Smooth muscle cell (in vitro differentiated cells): ENCODE data around the gene SLC6A13. TPM values are rescaled to one million over a fixed set of nuclear protein-coding genes. Genes with fewer than 3 reads are reported as not detected.

Experiments used
- DNase-seq: peaks from one replicate; lab custom pipeline; 2025; ENCODE audit not compliant: unreplicated experiment; lab: John Stamatoyannopoulos, UW
- H2AFZ ChIP-seq: fragments of 200-600 bp; sonication (generic); 2 replicates; pipeline ENCODE4 v1.6.0; 2016; ENCODE audit warnings: antibody characterized with exemption, low read depth, mild to moderate bottlenecking
- H3F3A ChIP-seq: fragments of 200-600 bp; sonication (generic); 2 replicates; pipeline ENCODE4 v1.6.0; 2017; ENCODE audit warnings: antibody characterized with exemption, low read depth
- H3K27ac ChIP-seq: fragments of 200-600 bp; sonication (generic); 2 replicates; pipeline ENCODE4 v1.5.1; 2016; ENCODE audit warnings: low read depth, mild to moderate bottlenecking
- H3K27me3 ChIP-seq: fragments of 200-600 bp; sonication (generic); 2 replicates; pipeline ENCODE4 v1.6.1; 2016; ENCODE audit warnings: low read depth, mild to moderate bottlenecking
- H3K36me3 ChIP-seq: fragments of 200-600 bp; sonication (generic); 2 replicates; pipeline ENCODE4 v1.5.1; 2016; ENCODE audit warnings: low read depth
- H3K4me1 ChIP-seq: fragments of 200-600 bp; sonication (generic); 2 replicates; pipeline ENCODE4 v1.5.1; 2016; ENCODE audit warnings: low read depth
- H3K4me2 ChIP-seq: fragments of 200-600 bp; sonication (generic); 2 replicates; pipeline ENCODE4 v1.6.0; 2016; ENCODE audit warnings: mild to moderate bottlenecking
- H3K4me3 ChIP-seq: fragments of 200-600 bp; sonication (generic); 2 replicates; pipeline ENCODE4 v1.5.1; 2016; ENCODE audit warnings: mild to moderate bottlenecking
- H3K79me2 ChIP-seq: fragments of 200-600 bp; sonication (generic); 2 replicates; pipeline ENCODE4 v1.6.0; 2016; ENCODE audit warnings: low read depth, mild to moderate bottlenecking
- H3K9ac ChIP-seq: fragments of 200-600 bp; sonication (generic); 2 replicates; pipeline ENCODE4 v1.6.0; 2016; ENCODE audit warnings: low read depth
- H3K9me3 ChIP-seq: fragments of 200-600 bp; sonication (generic); replicated peaks from 2 replicates; pipeline ENCODE4 v1.5.1; 2016; ENCODE audit warnings: low read depth
- H4K20me1 ChIP-seq: fragments of 200-600 bp; sonication (generic); 2 replicates; pipeline ENCODE4 v1.6.0; 2016; ENCODE audit warnings: low read depth
- WGBS: methylation state at CpG from one replicate; pipeline ENCODE4 v1.1.7; 2016; ENCODE audit warnings: low lambda C conversion rate; 5-methylcytosine and 5-hydroxymethylcytosine counted together
- polyA plus RNA-seq: library from polyadenylated mRNA; unstranded; fragments of >200 nt; fragmentation: Nextera tagmentation; extraction: Ambion mirVana; gene quantifications from 2 replicates; pipeline ENCODE4 v1.2.1, GENCODE V29; 2016
- total RNA-seq: library from RNA; depleted of rRNA; stranded (reverse); fragments of >200 nt; gene quantifications from 2 replicates; pipeline ENCODE4 v1.2.3, GENCODE V29; 2014
- TF ChIP-seq, protein P1 (sequence below): fragments of 200-600 bp; sonication (generic); IDR thresholded peaks from 2 replicates; pipeline ENCODE4 v1.5.1; 2017; ENCODE audit warnings: borderline replicate concordance, mild to moderate bottlenecking, antibody characterized with exemption; ENCODE audit not compliant: insufficient read depth, poor library complexity, severe bottlenecking

Gene SLC6A13
- total and polyA plus RNA-seq, 2 experiments from 2014 or later = 0.45 to 0.66 TPM

DNA sequence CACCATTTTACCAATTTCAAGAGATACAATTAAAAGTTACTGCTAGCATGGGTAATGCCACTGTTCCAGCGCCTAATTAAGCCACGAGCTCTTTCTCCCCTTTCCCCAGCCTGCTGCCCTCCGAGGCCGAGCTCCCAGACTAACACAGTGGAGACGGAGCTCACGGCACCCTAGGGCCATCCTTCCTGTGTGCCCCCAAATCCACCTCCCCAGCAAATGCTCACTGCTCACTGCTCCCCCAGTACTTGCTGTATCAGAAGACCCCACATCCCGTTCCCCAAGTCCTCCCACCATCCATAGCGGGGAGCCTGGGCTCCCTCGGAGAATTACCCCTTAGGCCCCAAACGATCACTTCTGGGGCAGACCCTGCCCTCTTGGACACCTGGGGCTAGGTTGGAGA, 91.4 kb downstream of the SLC6A13 start:
- H3K27ac ChIP-seq = no peak overlapping the region
- no peaks in the 10 kb centered on the region for H3K79me2 ChIP-seq
- no peak overlapping the region for H3K9ac ChIP-seq
- WGBS = 92% methylated on average over 10 of the region's 10 CpGs
- no peak overlapping the region for H3K4me3 ChIP-seq
- H3K4me1 ChIP-seq = peaks cover 23% of the 10 kb centered on the region
- H3K27me3 ChIP-seq = no peaks in the 10 kb centered on the region
- no peak for DNase-seq
- H3K4me2 ChIP-seq = no peak overlapping the region
- no peaks in the 10 kb centered on the region for H3F3A ChIP-seq
- H3K36me3 ChIP-seq = no peaks in the 10 kb centered on the region
- TF ChIP-seq, protein P1, sequence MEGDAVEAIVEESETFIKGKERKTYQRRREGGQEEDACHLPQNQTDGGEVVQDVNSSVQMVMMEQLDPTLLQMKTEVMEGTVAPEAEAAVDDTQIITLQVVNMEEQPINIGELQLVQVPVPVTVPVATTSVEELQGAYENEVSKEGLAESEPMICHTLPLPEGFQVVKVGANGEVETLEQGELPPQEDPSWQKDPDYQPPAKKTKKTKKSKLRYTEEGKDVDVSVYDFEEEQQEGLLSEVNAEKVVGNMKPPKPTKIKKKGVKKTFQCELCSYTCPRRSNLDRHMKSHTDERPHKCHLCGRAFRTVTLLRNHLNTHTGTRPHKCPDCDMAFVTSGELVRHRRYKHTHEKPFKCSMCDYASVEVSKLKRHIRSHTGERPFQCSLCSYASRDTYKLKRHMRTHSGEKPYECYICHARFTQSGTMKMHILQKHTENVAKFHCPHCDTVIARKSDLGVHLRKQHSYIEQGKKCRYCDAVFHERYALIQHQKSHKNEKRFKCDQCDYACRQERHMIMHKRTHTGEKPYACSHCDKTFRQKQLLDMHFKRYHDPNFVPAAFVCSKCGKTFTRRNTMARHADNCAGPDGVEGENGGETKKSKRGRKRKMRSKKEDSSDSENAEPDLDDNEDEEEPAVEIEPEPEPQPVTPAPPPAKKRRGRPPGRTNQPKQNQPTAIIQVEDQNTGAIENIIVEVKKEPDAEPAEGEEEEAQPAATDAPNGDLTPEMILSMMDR = no peak
- H3K9me3 ChIP-seq = no peaks in the 10 kb centered on the region
- H2AFZ ChIP-seq = no peak overlapping the region
- no peaks in the 10 kb centered on the region for H4K20me1 ChIP-seq

Other genes with a start within 250 kb of the SLC6A13 start
- gene IQSEC3, start 196.1 kb downstream of the SLC6A13 start, total RNA-seq = 0.72 and 1.2 TPM in 2 replicates
- gene IQSEC3, start 196.1 kb downstream of the SLC6A13 start, polyA plus RNA-seq = 1.9 and 2.4 TPM in 2 replicates
- 0.22 and 1.7 TPM in 2 replicates for gene SLC6A12, start 48.7 kb downstream of the SLC6A13 start, total RNA-seq
- gene SLC6A12, start 48.7 kb downstream of the SLC6A13 start, polyA plus RNA-seq = 1.1 TPM in 1 of 2 replicates, not detected in the other
- gene KDM5A, start 126.5 kb upstream of the SLC6A13 start, total RNA-seq = 58.5 and 87.2 TPM in 2 replicates
- 30.5 and 41.7 TPM in 2 replicates for gene KDM5A, start 126.5 kb upstream of the SLC6A13 start, polyA plus RNA-seq
- gene CCDC77, start 138.8 kb upstream of the SLC6A13 start, total RNA-seq = 7.6 and 13.9 TPM in 2 replicates
- gene CCDC77, start 138.8 kb upstream of the SLC6A13 start, polyA plus RNA-seq = 7.8 and 11.3 TPM in 2 replicates
- gene B4GALNT3, start 197.1 kb upstream of the SLC6A13 start, total RNA-seq = 3.8 and 5.7 TPM in 2 replicates
- gene B4GALNT3, start 197.1 kb upstream of the SLC6A13 start, polyA plus RNA-seq = 5.1 and 5.9 TPM in 2 replicates